K562 (cell line): ENCODE measurements around the gene FBLN2. TPM values are rescaled to one million over a fixed set of nuclear protein-coding genes. Genes with fewer than 3 reads are reported as not detected.

Experiments used
- CBX3 ChIP-seq, 2 experiments: IDR thresholded peaks; 1 replicate in 1 of 2; 2 replicates in 1 of 2; pipeline ENCODE4 v1.6.1; 2012; ENCODE audit warnings: inconsistent platforms in 2 of 2, low read length in 2 of 2, borderline replicate concordance in 1 of 2, control low read depth in 1 of 2
- CHD4 ChIP-seq: fragments of 200-600 bp; sonication (generic); IDR thresholded peaks from 3 replicates; pipeline ENCODE4 v1.6.1; 2012; ENCODE audit warnings: low read depth, mild to moderate bottlenecking, mixed read lengths, low read length, inconsistent platforms; ENCODE audit not compliant: insufficient read depth, insufficient replicate concordance, poor library complexity, severe bottlenecking
- ESRRA ChIP-seq: fragments of 450-650 bp; IDR thresholded peaks from 2 replicates; pipeline ENCODE4 v1.6.1; 2014; ENCODE audit warnings: low read depth, mild to moderate bottlenecking, moderate library complexity, borderline replicate concordance
- ETS1 ChIP-seq: conservative IDR thresholded peaks from 2 replicates; pipeline ENCODE4 v1.6.1; 2011; ENCODE audit warnings: low read depth, mild to moderate bottlenecking, low read length; ENCODE audit not compliant: control insufficient read depth
- FOXP1 ChIP-seq: sonication (generic); formaldehyde crosslinking; IDR thresholded peaks from 2 replicates; pipeline ENCODE4 v1.8.0; 2022; ENCODE audit warnings: mild to moderate bottlenecking, missing genetic modification reagents
- GATAD2B ChIP-seq: fragments of 450-650 bp; IDR thresholded peaks from 2 replicates; pipeline ENCODE4 v1.6.1; 2017; ENCODE audit warnings: mild to moderate bottlenecking, borderline replicate concordance
- HMBOX1 ChIP-seq: sonication (generic); IDR thresholded peaks from 2 replicates; pipeline ENCODE4 v1.6.1; 2016
- PHF21A ChIP-seq: fragments of 450-650 bp; IDR thresholded peaks from 2 replicates; pipeline ENCODE4 v1.6.1; 2017; ENCODE audit warnings: low read depth, borderline replicate concordance
- SIX5 ChIP-seq, 2 experiments: IDR thresholded peaks; 2 replicates each; pipeline ENCODE4 v1.6.1; 2011; ENCODE audit warnings: low read length in 2 of 2, borderline replicate concordance in 1 of 2, low read depth in 1 of 2, mild to moderate bottlenecking in 1 of 2, moderate library complexity in 1 of 2; ENCODE audit not compliant: insufficient read depth in 1 of 2
- TEAD4 ChIP-seq, 2 experiments: sonication (generic) in 1 of 2; formaldehyde crosslinking in 1 of 2; IDR thresholded peaks; 2 replicates each; pipeline versions ENCODE4 v1.6.1 to v1.8.0; 2012 to 2022; ENCODE audit warnings: borderline replicate concordance in 1 of 2, inconsistent platforms in 1 of 2, low read length in 1 of 2, mild to moderate bottlenecking in 1 of 2, missing genetic modification reagents in 1 of 2
- THAP7 ChIP-seq: fragments of 250-450 bp; sonication (Bioruptor Pico); IDR thresholded peaks from 2 replicates; pipeline ENCODE4 v1.5.0; 2021
- VEZF1 ChIP-seq: fragments of 200-800 bp; sonication (Bioruptor generic); IDR thresholded peaks from 2 replicates; pipeline ENCODE4 v1.6.1; 2017; ENCODE audit warnings: missing genetic modification characterization, missing compliant biosample characterization
- ZNF518B ChIP-seq: fragments of 250-450 bp; sonication (Bioruptor Pico); IDR thresholded peaks from 2 replicates; pipeline ENCODE4 v1.5.0; 2021; ENCODE audit warnings: mild to moderate bottlenecking, moderate library complexity
- ZNF655 ChIP-seq: fragments of 250-450 bp; sonication (Bioruptor Pico); IDR thresholded peaks from 2 replicates; pipeline ENCODE4 v1.5.0; 2021
- ZNF699 ChIP-seq: fragments of 250-450 bp; sonication (Bioruptor Pico); IDR thresholded peaks from 2 replicates; pipeline ENCODE4 v1.8.0; 2021; ENCODE audit warnings: mild to moderate bottlenecking, moderate library complexity; ENCODE audit not compliant: insufficient replicate concordance
- polyA plus RNA-seq, 8 experiments: library from polyadenylated mRNA; depleted of rRNA in 4 of 8; stranded (reverse) in 5 of 8; unstranded in 3 of 8; fragments of >200 nt; fragmentation: Nextera tagmentation in 2 of 8; fragmentation: Illumina TruSeq in 1 of 8; extraction: Ambion mirVana in 2 of 8; extraction: Trizol in 1 of 8; gene quantifications; 2 replicates each; pipeline versions ENCODE4 v1.2.1 to v1.2.3, GENCODE V29; 2011 to 2014; ENCODE audit warnings: inconsistent platforms in 1 of 8, missing spikeins in 1 of 8
- total RNA-seq, 7 experiments: library from RNA; depleted of rRNA in 6 of 7; stranded (reverse); fragments of >200 nt in 6 of 7; fragmentation: Illumina TruSeq in 2 of 7; extraction: Trizol in 2 of 7; gene quantifications; 2 replicates each; pipeline versions ENCODE4 v1.2.1 to v1.2.3, GENCODE V29; 2011 to 2021; ENCODE audit warnings: low replicate concordance in 1 of 7

The FBLN2 gene
- total and polyA plus RNA-seq, 9 of the 15 experiments (the other 6 are each of a cell fraction or from before 2014, with no cell fraction given), result 0.03 to 0.10 (median 0.04) TPM; not detected in 6

- TF ChIP-seq ZNF655 (CRISPR knock-in tag) (no peak), ETS1 (no peak), CHD4 (peak; percentile 35), THAP7 (CRISPR knock-in tag) (no peak), CBX3 (IDR thresholded peaks at IDR 0.05; ENCODE audit: borderline replicate concordance in 1 of 2, low read length in 2 of 2) (peak in 1 of 2 experiments; percentile 51; a peak in 1 of 3 replicates), ESRRA (no peak), VEZF1 (CRISPR knock-in tag) (no peak), TEAD4 (IDR thresholded peaks at IDR 0.05; ENCODE audit: low read length) (no peak), TEAD4 (CRISPR knock-in tag; IDR thresholded peaks at IDR 0.05; ENCODE audit: borderline replicate concordance) (no peak), ZNF518B (CRISPR knock-in tag) (no peak), SIX5 (IDR thresholded peaks at IDR 0.05; ENCODE audit: borderline replicate concordance in 1 of 2, insufficient read depth in 1 of 2, low read depth in 1 of 2, low read length in 2 of 2) (no peak), FOXP1 (CRISPR knock-in tag) (no peak), PHF21A (no peak), GATAD2B (no peak), HMBOX1 (no peak), ZNF699 (CRISPR knock-in tag) (no peak)
These were observed 33.7 kb downstream of the FBLN2 start (continued) for GRCh38 chr3:13582366-13583250.
